GM12891 (cell line): ENCODE results near the gene CDH13.

ENCODE experiments used
- PAX5 ChIP-seq: IDR thresholded peaks from 2 replicates; pipeline ENCODE4 v1.6.1; 2011; ENCODE audit warnings: low read length, moderate library complexity, mild to moderate bottlenecking; ENCODE audit not compliant: insufficient read depth, severe bottlenecking
- POLR2A ChIP-seq: IDR thresholded peaks from 2 replicates; pipeline ENCODE4 v1.6.1; 2011; ENCODE audit warnings: low read depth, low read length, control low read depth
- POLR2AphosphoS5 ChIP-seq: IDR thresholded peaks from 2 replicates; pipeline ENCODE4 v1.6.1; 2011; ENCODE audit warnings: low read depth, low read length, control low read depth
- POU2F2 ChIP-seq: IDR thresholded peaks from 2 replicates; pipeline ENCODE4 v1.6.1; 2011; ENCODE audit warnings: low read depth, mild to moderate bottlenecking, control low read depth, low read length, moderate library complexity
- SPI1 ChIP-seq: IDR thresholded peaks from 2 replicates; pipeline ENCODE4 v1.6.1; 2011; ENCODE audit warnings: low read depth, low read length, control low read depth
- TAF1 ChIP-seq: IDR thresholded peaks from 2 replicates; pipeline ENCODE4 v1.6.1; 2011; ENCODE audit warnings: low read depth, low read length, control low read depth

- TF ChIP-seq TAF1 (no peak), POLR2A (no peak), POLR2AphosphoS5 (no peak), SPI1 (no peak), POU2F2 (no peak), PAX5 (no peak)
Measured at GRCh38 chr16:82888591-82889001, 261.8 kb downstream of the CDH13 start.
